HEK293 (cell line): ENCODE data around the gene LRBA.
"Not testable (repeated sequence)": the region's sequence is repeated elsewhere in the genome, so short reads cannot be mapped to it uniquely, and the experiment has no call there.

Source experiments
- CTCF ChIP-seq: fragments of 450-650 bp; formaldehyde crosslinking; IDR thresholded peaks from 2 replicates; pipeline ENCODE4 v1.5.1; 2016; ENCODE audit warnings: missing biosample characterization, missing genetic modification characterization
- GLI4 ChIP-seq: fragments of 450-650 bp; formaldehyde crosslinking; IDR thresholded peaks from 2 replicates; pipeline ENCODE4 v1.5.1; 2016; ENCODE audit warnings: missing biosample characterization, missing genetic modification characterization
- TCF7L2 ChIP-seq: IDR thresholded peaks from 2 replicates; pipeline ENCODE4 v1.6.1; 2011; ENCODE audit warnings: low read depth, mild to moderate bottlenecking, inconsistent platforms, low read length, moderate library complexity, borderline replicate concordance
- YY1 ChIP-seq: fragments of 450-650 bp; formaldehyde crosslinking; IDR thresholded peaks from 2 replicates; pipeline ENCODE4 v1.5.1; 2018; ENCODE audit warnings: missing biosample characterization, missing genetic modification characterization
- ZBTB11 ChIP-seq: fragments of 450-650 bp; formaldehyde crosslinking; conservative IDR thresholded peaks from 2 replicates; pipeline ENCODE4 v1.5.1; 2016; ENCODE audit warnings: low read depth, missing biosample characterization, missing genetic modification characterization
- ZNF10 ChIP-seq: fragments of 450-650 bp; formaldehyde crosslinking; IDR thresholded peaks from 2 replicates; pipeline ENCODE4 v1.5.1; 2017; ENCODE audit warnings: missing biosample characterization, missing genetic modification characterization
- ZNF121 ChIP-seq: fragments of 450-650 bp; formaldehyde crosslinking; IDR thresholded peaks from 2 replicates; pipeline ENCODE4 v1.5.1; 2016; ENCODE audit warnings: missing biosample characterization, missing genetic modification characterization
- ZNF211 ChIP-seq: fragments of 450-650 bp; formaldehyde crosslinking; IDR thresholded peaks from 2 replicates; pipeline ENCODE4 v1.5.1; 2016; ENCODE audit warnings: low read depth, missing biosample characterization, missing genetic modification characterization
- ZNF350 ChIP-seq: fragments of 450-650 bp; formaldehyde crosslinking; IDR thresholded peaks from 2 replicates; pipeline ENCODE4 v1.5.0; 2017; ENCODE audit warnings: missing biosample characterization, mild to moderate bottlenecking, missing genetic modification characterization
- ZNF785 ChIP-seq: fragments of 450-650 bp; formaldehyde crosslinking; IDR thresholded peaks from 2 replicates; pipeline ENCODE4 v1.5.1; 2016; ENCODE audit warnings: missing biosample characterization, missing genetic modification characterization
- TF ChIP-seq, protein P1 (sequence below): fragments of 450-650 bp; formaldehyde crosslinking; IDR thresholded peaks from 2 replicates; pipeline ENCODE4 v1.5.1; 2016; ENCODE audit warnings: missing biosample characterization, missing genetic modification characterization

GRCh38 chr4:150742930-150743329 is 272.2 kb downstream of the LRBA start:
- TF ChIP-seq CTCF (tag by site-specific recombination); ZNF121 (tag by site-specific recombination); ZNF785 (tag by site-specific recombination); GLI4; ZNF211 (tag by site-specific recombination); ZBTB11 (tag by site-specific recombination); TCF7L2; ZNF350 (tag by site-specific recombination); YY1 (tag by site-specific recombination); ZNF10 (tag by site-specific recombination): not testable (repeated sequence)
- TF ChIP-seq, protein P1, sequence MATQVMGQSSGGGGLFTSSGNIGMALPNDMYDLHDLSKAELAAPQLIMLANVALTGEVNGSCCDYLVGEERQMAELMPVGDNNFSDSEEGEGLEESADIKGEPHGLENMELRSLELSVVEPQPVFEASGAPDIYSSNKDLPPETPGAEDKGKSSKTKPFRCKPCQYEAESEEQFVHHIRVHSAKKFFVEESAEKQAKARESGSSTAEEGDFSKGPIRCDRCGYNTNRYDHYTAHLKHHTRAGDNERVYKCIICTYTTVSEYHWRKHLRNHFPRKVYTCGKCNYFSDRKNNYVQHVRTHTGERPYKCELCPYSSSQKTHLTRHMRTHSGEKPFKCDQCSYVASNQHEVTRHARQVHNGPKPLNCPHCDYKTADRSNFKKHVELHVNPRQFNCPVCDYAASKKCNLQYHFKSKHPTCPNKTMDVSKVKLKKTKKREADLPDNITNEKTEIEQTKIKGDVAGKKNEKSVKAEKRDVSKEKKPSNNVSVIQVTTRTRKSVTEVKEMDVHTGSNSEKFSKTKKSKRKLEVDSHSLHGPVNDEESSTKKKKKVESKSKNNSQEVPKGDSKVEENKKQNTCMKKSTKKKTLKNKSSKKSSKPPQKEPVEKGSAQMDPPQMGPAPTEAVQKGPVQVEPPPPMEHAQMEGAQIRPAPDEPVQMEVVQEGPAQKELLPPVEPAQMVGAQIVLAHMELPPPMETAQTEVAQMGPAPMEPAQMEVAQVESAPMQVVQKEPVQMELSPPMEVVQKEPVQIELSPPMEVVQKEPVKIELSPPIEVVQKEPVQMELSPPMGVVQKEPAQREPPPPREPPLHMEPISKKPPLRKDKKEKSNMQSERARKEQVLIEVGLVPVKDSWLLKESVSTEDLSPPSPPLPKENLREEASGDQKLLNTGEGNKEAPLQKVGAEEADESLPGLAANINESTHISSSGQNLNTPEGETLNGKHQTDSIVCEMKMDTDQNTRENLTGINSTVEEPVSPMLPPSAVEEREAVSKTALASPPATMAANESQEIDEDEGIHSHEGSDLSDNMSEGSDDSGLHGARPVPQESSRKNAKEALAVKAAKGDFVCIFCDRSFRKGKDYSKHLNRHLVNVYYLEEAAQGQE (tag by site-specific recombination): not testable (repeated sequence)
